CD14-positive monocyte (primary cell): ENCODE data around the gene STK38. TPM values are rescaled to one million over a fixed set of nuclear protein-coding genes. Genes with fewer than 3 reads are reported as not detected.

ENCODE experiments used
- DNase-seq, 3 donors: peaks; one replicate each; pipeline ENCODE4 v3.0.0-alpha.2; 2011 to 2022
- H2AFZ ChIP-seq: 2 replicates; pipeline ENCODE4 v1.6.0; 2012; ENCODE audit warnings: mild to moderate bottlenecking, low read depth, low read length, inconsistent platforms; ENCODE audit not compliant: insufficient read depth, poor library complexity, severe bottlenecking
- H3K27ac ChIP-seq, 2 donors: 1 replicate in 1 of 2; 2 replicates in 1 of 2; pipeline ENCODE4 v1.5.1; 2012 to 2013; ENCODE audit warnings: low read length in 2 of 2, control low read depth in 1 of 2, inconsistent platforms in 1 of 2, low read depth in 1 of 2, mild to moderate bottlenecking in 1 of 2
- H3K27me3 ChIP-seq, 2 donors: one replicate each; pipeline versions ENCODE4 v1.6.0 to v1.6.1; 2011 to 2013; ENCODE audit warnings: low read length in 2 of 2; ENCODE audit not compliant: control insufficient read depth in 2 of 2, insufficient read depth in 2 of 2
- H3K36me3 ChIP-seq, 2 donors: replicated peaks in 1 of 2; 1 replicate in 1 of 2; 2 replicates in 1 of 2; pipeline versions ENCODE4 v1.5.1 to v1.6.1; 2012 to 2013; ENCODE audit warnings: low read length in 2 of 2, control low read depth in 1 of 2, inconsistent platforms in 1 of 2, mild to moderate bottlenecking in 1 of 2; ENCODE audit not compliant: insufficient read depth in 2 of 2, control insufficient read depth in 1 of 2
- H3K4me1 ChIP-seq, 2 donors: 1 replicate in 1 of 2; 2 replicates in 1 of 2; pipeline versions ENCODE4 v1.5.1 to v1.6.1; 2012 to 2013; ENCODE audit warnings: low read length in 2 of 2, control low read depth in 1 of 2, inconsistent platforms in 1 of 2, mild to moderate bottlenecking in 1 of 2, moderate library complexity in 1 of 2; ENCODE audit not compliant: insufficient read depth in 2 of 2, control insufficient read depth in 1 of 2
- H3K4me2 ChIP-seq: replicated peaks from 2 replicates; pipeline ENCODE3; 2012; ENCODE audit warnings: low read length, moderate library complexity, mild to moderate bottlenecking; ENCODE audit not compliant: poor library complexity, severe bottlenecking; ENCODE audit errors: extremely low read depth
- H3K4me3 ChIP-seq, 3 experiments: fragments of 200-600 bp in 1 of 3; sonication (generic) in 1 of 3; replicated peaks in 1 of 3; 1 replicate in 2 of 3; 2 replicates in 1 of 3; pipeline ENCODE4 v1.5.1; 2011 to 2013; ENCODE audit warnings: low read length in 3 of 3, mild to moderate bottlenecking in 3 of 3, control low read depth in 2 of 3, low read depth in 2 of 3, inconsistent platforms in 1 of 3, moderate library complexity in 1 of 3
- H3K79me2 ChIP-seq: 2 replicates; pipeline ENCODE4 v1.6.0; 2012; ENCODE audit warnings: mild to moderate bottlenecking, control low read depth, inconsistent platforms, low read length, moderate library complexity; ENCODE audit not compliant: insufficient read depth
- H3K9ac ChIP-seq: 2 replicates; pipeline ENCODE4 v1.6.0; 2017; ENCODE audit warnings: low read length, mild to moderate bottlenecking; ENCODE audit not compliant: insufficient read depth, poor library complexity, severe bottlenecking
- H3K9me3 ChIP-seq, 2 donors: replicated peaks in 1 of 2; 1 replicate in 1 of 2; 2 replicates in 1 of 2; pipeline versions ENCODE4 v1.5.1 to v1.6.1; 2012 to 2013; ENCODE audit warnings: low read length in 2 of 2, control low read depth in 1 of 2; ENCODE audit not compliant: control insufficient read depth in 1 of 2, insufficient read depth in 1 of 2
- H4K20me1 ChIP-seq: 2 replicates; pipeline ENCODE4 v1.6.0; 2012; ENCODE audit warnings: mild to moderate bottlenecking, low read length, control low read depth, moderate library complexity; ENCODE audit not compliant: insufficient read depth
- H3K27ac Mint-ChIP-seq, 7 donors: one replicate each; pipeline ENCODE4 v1.8.0; 2020; ENCODE audit warnings: mild to moderate bottlenecking in 7 of 7, mixed read lengths in 7 of 7, moderate library complexity in 6 of 7, inconsistent platforms in 2 of 7
- H3K27me3 Mint-ChIP-seq, 3 donors: one replicate each; pipeline ENCODE4 v1.8.0; 2021 to 2022; ENCODE audit warnings: low read depth in 3 of 3, mild to moderate bottlenecking in 3 of 3, mixed read lengths in 3 of 3, moderate library complexity in 3 of 3, inconsistent platforms in 1 of 3
- H3K36me3 Mint-ChIP-seq, 2 donors: one replicate each; pipeline ENCODE4 v1.8.0; 2020; ENCODE audit warnings: mixed read lengths in 2 of 2, inconsistent platforms in 1 of 2, mild to moderate bottlenecking in 1 of 2
- H3K4me1 Mint-ChIP-seq: one replicate; pipeline ENCODE4 v1.8.0; 2020; ENCODE audit warnings: mild to moderate bottlenecking, mixed read lengths
- H3K4me3 Mint-ChIP-seq, 2 donors: one replicate each; pipeline ENCODE4 v1.8.0; 2020; ENCODE audit warnings: mild to moderate bottlenecking in 2 of 2, mixed read lengths in 2 of 2, moderate library complexity in 1 of 2
- H3K9me3 Mint-ChIP-seq, 7 donors: one replicate each; pipeline ENCODE4 v1.8.0; 2020 to 2022; ENCODE audit warnings: mixed read lengths in 7 of 7, mild to moderate bottlenecking in 6 of 7, moderate library complexity in 6 of 7, inconsistent platforms in 2 of 7
- WGBS: methylation state at CpG from one replicate; pipeline ENCODE4 v1.1.5; 2013; ENCODE audit warnings: missing lambda C conversion rate; ENCODE audit not compliant: insufficient coverage; 5-methylcytosine and 5-hydroxymethylcytosine counted together
- intact Hi-C, 2 donors: fragments of 100-400 bp; cut with micrococcal nuclease; formaldehyde crosslinking; loops; one replicate each; pipeline versions ENCODE4 v1.15.0 to v1.15.1; 2023
- polyA plus RNA-seq, 3 donors: library from polyadenylated mRNA; depleted of rRNA in 1 of 3; unstranded in 2 of 3; stranded (reverse) in 1 of 3; fragments of 300-500 nt in 2 of 3; fragments of >200 nt in 1 of 3; fragmentation: Illumina TruSeq in 2 of 3; gene quantifications; 1 replicate in 2 of 3; 2 replicates in 1 of 3; pipeline ENCODE4 v1.2.3, GENCODE V29; 2012 to 2021
- TF ChIP-seq, protein P1 (sequence below): fragments of 200-600 bp; IDR thresholded peaks from one replicate; pipeline ENCODE4 v1.8.0; 2022; ENCODE audit warnings: antibody characterized with exemption, mild to moderate bottlenecking

The STK38 gene
- polyA plus RNA-seq, 3 donors: 57.1 to 95.7 (median 58.4) TPM

GRCh38 chr6:36510365-36510764 is 36.9 kb downstream of the STK38 start:
- H3K79me2 ChIP-seq: peaks cover 13% of the 10 kb centered on the region
- H3K27me3 ChIP-seq: no peaks in the 10 kb centered on the region
- Mint-ChIP-seq H3K4me3 (no peak overlapping the region), H3K36me3 (peaks cover 74 to 95% of the 10 kb centered on the region in 2 donors), H3K27me3 (peaks cover 0 to 1% (median 0%) of the 10 kb centered on the region in 3 donors), H3K27ac (no peak overlapping the region), H3K9me3 (peaks cover 0 to 2% (median 0%) of the 10 kb centered on the region in 7 donors), H3K4me1 (peaks cover 5% of the 10 kb centered on the region)
- no peak overlapping the region for H3K27ac ChIP-seq
- H3K9me3 ChIP-seq: no peaks in the 10 kb centered on the region
- TF ChIP-seq, protein P1, sequence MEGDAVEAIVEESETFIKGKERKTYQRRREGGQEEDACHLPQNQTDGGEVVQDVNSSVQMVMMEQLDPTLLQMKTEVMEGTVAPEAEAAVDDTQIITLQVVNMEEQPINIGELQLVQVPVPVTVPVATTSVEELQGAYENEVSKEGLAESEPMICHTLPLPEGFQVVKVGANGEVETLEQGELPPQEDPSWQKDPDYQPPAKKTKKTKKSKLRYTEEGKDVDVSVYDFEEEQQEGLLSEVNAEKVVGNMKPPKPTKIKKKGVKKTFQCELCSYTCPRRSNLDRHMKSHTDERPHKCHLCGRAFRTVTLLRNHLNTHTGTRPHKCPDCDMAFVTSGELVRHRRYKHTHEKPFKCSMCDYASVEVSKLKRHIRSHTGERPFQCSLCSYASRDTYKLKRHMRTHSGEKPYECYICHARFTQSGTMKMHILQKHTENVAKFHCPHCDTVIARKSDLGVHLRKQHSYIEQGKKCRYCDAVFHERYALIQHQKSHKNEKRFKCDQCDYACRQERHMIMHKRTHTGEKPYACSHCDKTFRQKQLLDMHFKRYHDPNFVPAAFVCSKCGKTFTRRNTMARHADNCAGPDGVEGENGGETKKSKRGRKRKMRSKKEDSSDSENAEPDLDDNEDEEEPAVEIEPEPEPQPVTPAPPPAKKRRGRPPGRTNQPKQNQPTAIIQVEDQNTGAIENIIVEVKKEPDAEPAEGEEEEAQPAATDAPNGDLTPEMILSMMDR: no peak
- no peak overlapping the region for H3K4me2 ChIP-seq
- no peak overlapping the region for H2AFZ ChIP-seq
- peaks cover 86 to 100% of the 10 kb centered on the region in 2 donors for H3K36me3 ChIP-seq
- H3K9ac ChIP-seq: no peak overlapping the region
- DNase-seq: no peak
- WGBS: 100% methylated on average over 3 of the region's 3 CpGs
- no peak overlapping the region for H3K4me3 ChIP-seq
- H4K20me1 ChIP-seq: peaks cover 81% of the 10 kb centered on the region
- intact Hi-C loops: no loop called here
- H3K4me1 ChIP-seq: no peaks in the 10 kb centered on the region

DNA sequence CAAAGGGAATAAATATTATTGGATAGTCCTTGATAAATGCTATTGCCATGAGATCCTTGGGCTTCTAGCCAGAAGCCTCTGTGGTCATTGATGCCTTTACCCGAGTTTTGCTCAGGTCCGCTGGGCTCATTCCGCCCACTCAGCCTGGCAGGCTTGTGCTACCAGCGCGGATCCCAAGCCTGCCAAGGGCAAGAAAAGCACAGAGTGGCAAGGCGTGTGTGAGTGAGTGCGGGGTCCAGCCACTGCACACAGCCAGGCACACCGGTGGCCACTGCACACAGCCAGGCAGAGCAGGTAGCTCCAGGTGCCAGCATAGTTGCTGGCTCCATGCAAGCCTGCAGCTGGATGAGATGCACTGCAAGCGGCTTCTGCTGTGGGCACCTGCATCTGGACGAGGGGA is 38.7 kb downstream of the STK38 start:
- TF ChIP-seq, protein P1: no peak
- no peak overlapping the region for H3K9ac ChIP-seq
- H3K79me2 ChIP-seq: peaks cover 20% of the 10 kb centered on the region
- H3K4me1 ChIP-seq: no peaks in the 10 kb centered on the region
- Mint-ChIP-seq H3K4me3 (no peak overlapping the region), H3K27ac (peak overlapping the region in 1 of 7 donors; percentile 26), H3K4me1 (peaks cover 2% of the 10 kb centered on the region), H3K36me3 (peaks cover 76 to 94% of the 10 kb centered on the region in 2 donors), H3K9me3 (peaks cover 0 to 2% (median 0%) of the 10 kb centered on the region in 7 donors), H3K27me3 (peaks cover 0 to 3% (median 0%) of the 10 kb centered on the region in 3 donors)
- H2AFZ ChIP-seq: no peak overlapping the region
- no peak for DNase-seq
- H3K27me3 ChIP-seq: no peaks in the 10 kb centered on the region
- H3K4me3 ChIP-seq: no peak overlapping the region
- intact Hi-C loops: no loop called here
- H3K36me3 ChIP-seq: peaks cover 89 to 100% of the 10 kb centered on the region in 2 donors
- no peak overlapping the region for H3K4me2 ChIP-seq
- no peaks in the 10 kb centered on the region for H3K9me3 ChIP-seq
- peaks cover 84% of the 10 kb centered on the region for H4K20me1 ChIP-seq
- WGBS: 95% methylated on average over 9 of the region's 10 CpGs
- H3K27ac ChIP-seq: no peak overlapping the region
